Stimulated activated CD4-positive, alpha-beta T cell treated with anti-CD3 and anti-CD28 coated beads, Interleukin-4, amount 100 ng/mL, for 1 hour (primary cell): Measurements from ENCODE around the gene RAPGEF5.

Source experiments
- DNase-seq: peaks from one replicate; pipeline ENCODE4 v3.0.0-alpha.2; 2020

RAPGEF5 gene

DNA sequence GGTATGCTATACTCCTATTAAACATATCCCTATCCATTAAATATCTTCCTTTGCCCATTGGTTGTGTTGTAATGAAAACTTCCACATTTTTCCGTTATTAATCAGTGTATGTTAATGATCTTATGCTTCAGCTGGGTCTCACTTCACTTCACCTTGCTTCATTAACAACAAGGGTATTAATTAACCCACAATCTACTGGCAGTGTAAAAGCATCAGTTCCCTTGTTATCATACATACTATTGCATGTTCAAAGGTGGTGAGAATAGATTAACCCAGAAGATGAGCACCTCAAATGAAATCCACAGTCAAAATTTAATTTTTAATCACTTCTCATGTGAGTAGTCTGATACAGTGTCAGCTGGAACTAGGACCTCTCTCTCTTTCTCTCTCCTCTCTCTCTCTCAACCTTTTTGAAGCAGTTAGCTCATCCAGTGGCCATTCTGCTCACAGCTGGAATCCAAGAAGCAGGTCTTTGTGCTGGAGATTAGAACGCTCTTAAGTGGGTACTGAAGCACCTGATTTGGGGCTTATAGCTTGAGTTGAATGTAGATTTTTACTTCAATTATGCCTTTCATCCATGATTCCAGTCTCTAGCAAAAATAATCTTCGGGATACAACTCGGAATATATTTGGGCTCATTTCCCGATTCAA lies 172.3 kb downstream of the RAPGEF5 start:
- no peak for DNase-seq

DNA sequence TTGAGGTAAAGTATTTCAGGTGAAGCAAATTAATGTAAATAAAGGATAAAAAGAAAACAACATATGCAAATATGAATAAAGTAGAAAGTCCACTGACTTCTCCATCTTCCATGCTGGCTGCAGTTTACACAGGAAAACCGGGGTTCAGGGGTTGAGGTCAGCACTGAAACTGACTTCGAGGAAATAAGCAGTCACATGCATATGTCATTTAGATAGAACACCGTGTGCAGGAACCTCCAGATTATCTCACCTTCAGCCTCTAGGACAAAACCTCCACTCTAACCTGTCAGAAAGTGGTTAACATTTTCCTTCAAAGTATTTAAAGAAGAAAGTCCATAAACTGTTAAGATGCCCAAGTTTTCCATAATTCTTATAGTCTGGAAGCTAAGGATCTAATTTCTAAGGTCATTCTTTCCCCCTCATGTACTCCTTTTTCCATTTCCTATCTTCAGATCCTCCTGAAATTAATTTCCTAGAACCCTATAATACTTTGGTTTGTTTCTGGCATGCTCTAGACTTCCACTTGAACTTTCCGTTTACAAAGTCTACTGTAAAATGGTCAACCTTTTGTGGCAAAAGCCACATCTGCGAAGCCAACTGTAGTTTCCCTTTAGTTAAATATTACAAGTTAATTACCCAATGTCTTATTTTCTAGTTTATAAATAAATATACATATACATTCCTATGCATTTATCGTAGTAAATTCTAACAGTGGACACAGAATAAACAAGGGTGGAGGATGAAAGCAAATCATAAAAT lies 173.3 kb downstream of the RAPGEF5 start:
- no peak for DNase-seq

DNA sequence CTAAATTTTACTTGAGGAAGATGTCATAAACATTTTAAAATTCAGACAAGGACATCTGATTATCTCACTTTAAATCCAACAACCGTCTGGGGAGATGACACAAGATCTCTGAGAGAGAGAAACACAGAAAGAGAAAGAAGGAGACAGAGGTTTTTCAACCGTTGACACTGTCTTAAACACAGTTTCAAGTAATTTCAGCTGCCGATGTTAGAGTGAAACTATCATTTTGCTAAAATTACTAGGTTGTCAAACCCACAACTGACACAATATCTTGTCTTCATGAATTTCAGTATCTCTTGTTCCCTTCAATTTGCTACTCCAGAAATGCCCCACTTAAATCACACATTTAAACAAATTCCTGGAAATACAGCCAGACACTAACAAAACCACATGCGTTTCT lies 174.8 kb downstream of the RAPGEF5 start:
- DNase-seq, result no peak

DNA sequence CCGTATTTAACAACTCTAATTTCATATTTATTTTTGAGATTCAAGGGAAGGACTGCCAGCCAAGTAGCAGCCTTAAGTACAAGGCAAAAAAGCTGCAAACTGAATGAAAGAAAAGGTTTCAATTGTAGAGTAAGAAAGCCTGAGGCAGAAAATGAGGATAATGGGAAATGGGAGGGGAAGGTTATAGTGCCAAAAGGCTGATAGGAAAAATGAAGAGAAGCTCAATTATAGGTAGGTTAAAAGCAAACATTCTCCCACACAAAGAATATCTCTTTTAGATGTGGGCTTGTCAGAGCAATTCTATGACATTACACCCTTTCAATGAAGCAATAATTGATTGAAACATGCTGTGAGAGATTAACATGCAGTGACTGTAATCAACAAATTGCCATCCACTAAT lies 175.3 kb downstream of the RAPGEF5 start:
- DNase-seq, result no peak

DNA sequence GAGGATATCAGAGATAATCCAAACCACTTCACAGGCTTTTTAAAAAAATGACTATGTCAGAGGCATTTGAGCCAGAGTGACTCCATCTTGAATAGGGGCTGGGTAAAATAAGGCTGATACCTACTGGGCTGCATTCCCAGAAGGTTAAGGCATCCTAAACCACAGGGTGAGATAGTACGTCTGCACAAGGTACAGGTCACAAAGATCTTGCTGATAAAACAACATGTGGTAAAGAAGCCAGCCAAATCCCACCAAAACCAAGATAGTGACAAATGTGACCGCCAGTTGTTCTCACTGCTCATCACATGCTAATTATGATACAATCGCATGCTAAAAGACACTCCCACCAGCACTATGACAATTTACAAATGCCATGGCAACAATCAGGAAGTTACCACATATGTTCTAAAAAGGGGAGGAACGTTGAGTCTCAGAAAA lies 177.5 kb downstream of the RAPGEF5 start:
- no peak for DNase-seq

DNA sequence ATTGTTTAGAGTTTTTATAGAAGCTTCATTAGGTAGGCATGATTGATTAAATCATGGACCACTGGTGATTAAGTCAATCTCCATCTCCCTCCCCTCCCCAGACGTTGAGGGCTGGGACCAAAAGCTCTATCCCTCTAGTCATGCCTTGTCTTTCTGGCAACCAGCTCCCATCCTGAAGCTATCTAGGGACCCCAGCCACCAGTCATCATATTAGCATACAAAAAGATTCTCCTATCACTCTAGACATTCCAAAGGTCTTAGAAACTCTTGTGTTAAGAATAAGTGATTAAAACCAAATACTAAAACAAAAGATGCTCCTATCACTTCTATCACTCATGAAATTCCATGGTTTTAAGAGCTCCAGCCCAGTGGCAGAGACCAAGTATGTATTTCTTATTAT lies 178.2 kb downstream of the RAPGEF5 start:
- DNase-seq, result no peak

DNA sequence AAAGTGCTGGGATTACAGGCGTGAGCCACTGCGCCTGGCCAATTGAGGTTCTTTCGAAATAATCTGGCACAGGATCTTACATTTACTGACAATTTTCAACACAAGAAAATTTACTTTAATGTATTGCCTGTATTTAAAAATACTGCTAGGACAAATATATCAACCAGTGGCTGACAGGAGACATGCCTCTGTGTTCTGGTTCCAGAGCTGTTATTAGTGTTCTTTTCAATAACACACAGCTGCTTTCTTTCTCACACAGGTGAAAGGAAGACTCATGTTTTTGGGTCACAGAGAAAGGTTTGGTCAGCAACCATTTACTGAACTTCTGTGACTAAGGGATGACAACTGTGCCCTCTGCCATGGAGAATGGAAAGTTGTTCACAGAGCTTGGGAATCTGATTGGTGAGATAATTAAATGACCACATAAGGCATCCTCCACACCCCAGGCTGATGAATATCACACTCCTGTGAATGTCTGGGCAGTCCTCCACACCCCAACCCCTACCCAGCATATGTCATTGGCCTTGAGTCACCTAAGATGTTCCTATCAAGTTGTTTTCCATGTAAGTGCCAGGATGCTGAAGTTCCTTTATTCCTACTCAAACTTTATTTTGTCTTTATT lies 180.1 kb downstream of the RAPGEF5 start:
- DNase-seq, result no peak

DNA sequence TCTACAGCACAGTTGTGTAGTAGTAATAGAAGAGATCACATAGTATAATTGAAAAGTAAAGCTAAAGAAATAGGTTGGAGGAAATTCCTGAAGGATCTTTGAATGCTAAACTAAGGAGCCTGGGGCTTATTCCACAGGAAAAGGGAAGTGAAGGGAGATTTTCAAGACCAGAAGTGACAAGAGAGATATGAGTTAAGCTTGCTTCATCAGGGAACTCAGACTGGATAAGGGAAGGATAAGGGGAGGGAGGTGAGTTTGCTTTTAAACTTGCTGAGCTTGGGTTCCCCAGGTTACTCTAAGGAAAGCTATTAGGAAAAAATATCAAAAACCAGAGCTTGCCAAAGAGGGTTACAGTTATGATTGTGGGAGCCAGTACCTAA lies 182.4 kb downstream of the RAPGEF5 start:
- DNase-seq, result no peak

DNA sequence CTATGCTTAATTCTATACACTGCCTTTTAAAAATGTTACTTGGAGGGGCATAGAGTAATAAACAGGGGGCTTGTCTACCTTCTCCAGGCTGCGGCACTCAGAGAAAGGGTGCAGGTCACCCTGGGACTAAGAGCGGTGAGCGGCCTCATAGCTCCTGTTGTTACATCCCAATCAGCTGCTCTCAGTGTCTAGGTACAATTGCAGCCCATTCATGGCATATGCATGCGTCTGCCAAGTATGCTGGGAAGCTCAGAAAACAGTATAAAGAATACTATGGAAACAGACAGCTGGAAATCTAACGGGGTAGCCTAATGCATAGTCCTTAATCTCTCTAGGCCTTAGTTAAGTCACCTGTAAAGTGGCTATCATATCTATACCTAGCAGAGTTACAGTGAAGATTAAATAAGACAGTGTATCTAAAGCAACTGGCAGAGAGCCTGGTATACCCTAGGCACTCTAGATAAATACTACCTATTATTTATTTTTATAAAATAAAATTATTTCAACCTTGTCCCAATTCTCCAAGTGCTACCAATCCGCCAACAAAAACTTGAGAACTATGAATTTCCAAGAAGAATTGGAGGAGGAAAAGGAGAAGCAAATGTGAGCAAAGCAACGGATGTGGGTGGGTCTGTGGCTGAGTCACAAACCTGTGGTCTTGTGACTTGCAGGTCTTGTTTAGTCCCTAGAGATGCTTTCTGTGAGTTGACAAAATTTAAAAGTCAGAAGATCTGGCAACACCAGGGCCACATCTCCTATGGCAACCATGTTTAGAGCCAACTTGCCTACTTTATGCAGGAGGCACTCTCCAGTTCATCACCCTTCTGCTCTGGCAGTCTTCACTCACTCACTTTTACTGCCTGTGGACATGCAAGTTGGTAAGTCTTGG lies 183.0 kb downstream of the RAPGEF5 start:
- no peak for DNase-seq

DNA sequence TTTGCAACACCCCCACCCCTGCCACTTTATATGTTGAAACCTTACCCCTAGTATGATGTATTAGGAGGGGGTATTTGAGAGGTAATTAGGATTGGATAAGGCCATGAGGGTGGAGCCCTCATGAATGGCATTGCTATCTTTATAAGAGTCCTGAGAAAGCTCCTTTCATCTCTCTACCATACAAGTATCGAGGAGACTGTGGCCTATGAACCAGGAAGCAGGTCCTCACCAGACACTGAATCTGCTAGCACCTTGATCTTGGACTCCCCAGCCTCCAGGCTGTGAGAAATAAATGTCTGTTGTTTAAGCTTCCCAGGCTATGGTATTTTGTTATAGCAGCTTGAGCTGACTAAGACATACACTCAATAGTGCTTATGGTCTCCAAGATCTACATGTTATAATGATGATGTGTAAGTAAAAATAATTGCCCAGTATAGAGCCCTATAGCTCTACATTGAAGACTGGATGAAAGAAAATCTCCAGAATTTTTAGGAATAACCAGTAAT lies 188.8 kb downstream of the RAPGEF5 start:
- DNase-seq, result no peak

DNA sequence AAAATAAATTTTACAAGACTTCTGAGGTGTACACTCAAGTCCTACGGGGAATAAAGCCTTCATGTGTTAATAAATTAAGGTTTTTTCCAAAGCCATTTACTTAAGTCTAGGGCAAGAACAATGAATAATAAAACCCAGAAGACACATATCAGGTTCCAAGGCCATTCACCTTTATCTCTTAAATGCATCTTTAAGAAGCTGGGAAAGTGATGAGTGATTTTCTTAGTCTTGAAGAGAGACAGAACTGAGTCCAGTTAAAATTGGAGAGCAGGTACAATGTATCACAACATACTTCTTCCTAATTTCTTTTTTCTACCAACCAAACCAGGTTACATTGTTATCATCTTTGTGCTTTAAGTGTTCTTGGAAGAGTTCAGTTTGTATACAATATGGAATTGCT lies 189.5 kb downstream of the RAPGEF5 start:
- DNase-seq, result no peak

DNA sequence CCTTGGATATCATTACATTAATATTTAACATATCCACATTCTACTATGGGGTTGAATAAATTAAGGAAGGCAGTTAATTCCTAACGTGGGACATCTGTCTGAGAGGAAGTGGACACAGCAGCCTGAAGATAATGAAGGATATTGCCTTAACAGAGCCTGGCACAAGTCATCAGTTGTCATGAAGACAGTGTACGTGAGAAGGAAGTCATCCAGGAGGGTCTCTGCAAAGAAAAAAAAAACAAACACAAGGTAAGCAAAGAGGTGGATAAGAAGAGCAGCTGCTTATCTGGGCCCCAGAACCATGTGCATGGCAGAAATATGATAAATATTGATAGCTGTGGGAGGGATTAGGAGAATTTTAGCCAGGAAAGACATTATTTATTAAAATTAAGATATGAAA lies 190.0 kb downstream of the RAPGEF5 start:
- no peak for DNase-seq

DNA sequence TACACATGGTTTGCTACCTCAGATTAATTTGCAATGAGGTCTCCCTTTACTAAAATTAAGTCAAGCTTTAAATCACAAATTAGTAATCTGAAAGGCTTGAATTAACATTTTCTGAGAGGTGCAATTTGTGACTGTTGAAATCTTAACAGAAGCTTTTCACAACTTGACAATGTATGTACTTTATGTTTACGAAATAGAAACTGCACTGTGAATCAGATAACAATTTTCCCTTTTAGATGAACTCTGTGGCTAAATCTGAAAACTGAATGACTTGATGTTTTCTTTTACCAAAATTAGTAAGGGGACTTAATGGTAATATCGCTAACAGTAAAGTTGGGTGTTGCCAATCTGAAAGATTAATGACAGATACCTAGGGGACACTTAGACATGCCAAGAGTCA lies 197.6 kb downstream of the RAPGEF5 start:
- no peak for DNase-seq

DNA sequence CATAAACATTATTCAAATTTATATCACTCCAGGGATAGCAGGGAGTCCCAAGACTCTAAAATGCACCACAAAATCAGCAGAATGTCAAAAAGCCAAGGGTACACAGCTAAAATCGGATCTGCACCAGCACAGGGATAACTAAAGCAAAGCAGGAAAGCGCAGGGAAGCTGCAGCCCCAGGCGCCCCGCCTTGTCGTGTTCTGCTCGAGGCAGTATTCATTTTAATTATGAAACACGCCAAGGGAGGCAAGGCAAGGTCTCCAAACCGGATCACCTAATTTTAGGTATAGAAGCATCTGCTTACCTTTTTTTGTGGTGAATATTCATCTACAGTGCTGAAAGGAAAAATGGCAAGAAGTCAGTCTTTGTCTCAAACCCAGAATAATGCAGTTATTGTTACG lies 199.4 kb downstream of the RAPGEF5 start:
- no peak for DNase-seq

DNA sequence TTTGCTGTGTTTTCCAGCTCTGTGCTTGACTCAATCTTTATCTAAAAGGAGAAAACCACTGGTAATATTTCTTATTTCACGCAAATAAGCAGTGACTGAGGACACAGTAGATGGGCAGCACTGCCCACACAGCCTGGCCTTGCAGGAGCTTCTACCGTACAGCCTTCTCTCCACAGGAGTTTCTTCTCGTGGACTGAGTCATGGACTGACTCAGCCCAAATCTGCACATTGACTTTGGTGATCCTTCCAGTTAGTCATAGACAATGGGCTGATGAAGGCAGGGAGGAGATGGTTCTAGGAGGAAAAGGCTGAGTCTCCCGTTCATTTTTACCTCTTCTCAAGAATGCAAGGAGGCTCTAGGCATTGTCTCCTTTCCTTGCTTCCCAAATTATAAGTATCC lies 200.7 kb downstream of the RAPGEF5 start:
- no peak for DNase-seq

DNA sequence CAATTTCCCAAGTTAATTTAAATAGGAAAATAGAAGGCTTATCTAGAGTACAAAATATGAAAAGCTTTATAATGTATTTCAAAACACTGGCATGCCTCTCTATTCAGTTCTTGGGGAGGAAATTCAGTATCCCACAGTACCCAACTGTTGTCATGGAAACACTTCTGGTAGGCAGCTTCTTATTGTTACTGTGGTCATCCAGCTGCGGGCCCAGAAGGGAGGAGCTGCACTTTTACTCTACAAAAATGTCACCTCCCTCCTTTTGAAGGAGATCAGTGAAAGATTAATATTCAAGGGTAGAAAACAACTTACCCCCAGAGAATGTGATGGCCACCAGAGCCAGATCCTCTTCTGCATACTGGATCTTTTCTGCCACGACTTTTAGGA lies 202.8 kb downstream of the RAPGEF5 start:
- no peak for DNase-seq

DNA sequence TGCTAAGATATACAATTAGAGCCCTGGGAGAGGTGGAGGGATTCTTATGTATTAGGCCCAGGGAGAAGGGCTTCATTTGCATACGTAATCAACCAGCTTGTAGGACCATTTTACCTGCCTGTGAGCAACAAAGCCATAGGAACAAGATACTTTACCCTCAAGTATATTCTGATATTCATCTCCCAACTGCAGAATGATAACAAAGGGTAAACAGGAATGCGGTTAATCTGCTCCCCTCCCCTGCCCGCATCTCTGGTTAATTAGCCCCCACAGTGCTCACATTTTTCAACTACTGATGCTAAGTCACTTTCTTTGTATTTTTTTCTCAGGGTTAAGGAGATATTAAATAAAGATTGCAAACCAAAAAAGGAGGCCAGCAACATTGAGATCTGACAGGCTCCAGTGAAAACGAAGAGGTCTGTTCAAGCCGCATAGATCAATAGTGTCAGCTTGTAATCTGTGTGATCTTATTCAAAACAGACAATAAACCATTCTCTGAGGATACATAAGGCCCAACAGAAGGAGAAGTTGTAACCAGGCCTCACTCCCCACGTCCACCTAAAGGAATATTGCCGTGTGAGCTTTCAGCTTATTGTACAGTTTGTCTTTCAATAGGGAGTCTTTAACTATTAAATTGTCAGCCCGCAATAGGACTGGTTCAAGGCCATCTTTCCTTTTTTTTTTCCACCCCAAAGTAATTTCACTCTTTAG lies 203.4 kb downstream of the RAPGEF5 start:
- no peak for DNase-seq

DNA sequence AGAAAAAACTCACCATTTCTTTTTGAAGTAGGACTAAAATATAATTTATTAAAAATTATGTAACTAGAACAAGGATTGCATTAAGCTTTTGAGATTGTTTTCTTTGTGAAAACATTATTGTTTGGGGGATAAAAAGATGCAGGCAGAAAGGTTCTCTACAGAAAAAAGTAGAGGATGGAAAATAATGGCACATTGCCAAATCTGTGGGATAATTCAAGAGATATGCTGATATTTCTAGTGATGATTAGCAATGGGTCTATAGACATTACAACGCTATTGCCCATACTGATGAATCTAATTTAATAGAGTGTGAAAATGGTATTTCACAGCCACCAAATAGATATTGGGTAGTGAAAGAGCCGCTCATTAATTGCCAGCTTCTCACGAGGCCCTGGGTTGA lies 204.3 kb downstream of the RAPGEF5 start:
- no peak for DNase-seq

DNA sequence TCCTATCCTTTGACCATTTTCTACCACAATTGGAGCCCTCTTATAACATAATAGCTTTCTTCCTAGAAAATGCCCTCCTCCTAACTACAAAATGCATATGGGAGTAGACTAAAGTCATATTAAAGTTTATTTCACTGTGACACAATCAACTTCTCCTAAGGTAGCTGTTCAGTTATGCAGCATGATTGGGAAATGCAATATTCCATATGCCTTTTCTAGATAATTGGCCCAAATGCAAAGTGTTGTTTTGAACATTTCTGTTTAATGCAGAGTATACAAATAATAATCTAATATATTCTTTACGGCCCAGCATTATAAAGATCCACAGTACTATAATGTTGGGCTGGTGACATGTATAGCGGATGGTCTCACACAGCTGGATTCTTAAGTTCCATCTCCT lies 205.1 kb downstream of the RAPGEF5 start:
- DNase-seq, result no peak

DNA sequence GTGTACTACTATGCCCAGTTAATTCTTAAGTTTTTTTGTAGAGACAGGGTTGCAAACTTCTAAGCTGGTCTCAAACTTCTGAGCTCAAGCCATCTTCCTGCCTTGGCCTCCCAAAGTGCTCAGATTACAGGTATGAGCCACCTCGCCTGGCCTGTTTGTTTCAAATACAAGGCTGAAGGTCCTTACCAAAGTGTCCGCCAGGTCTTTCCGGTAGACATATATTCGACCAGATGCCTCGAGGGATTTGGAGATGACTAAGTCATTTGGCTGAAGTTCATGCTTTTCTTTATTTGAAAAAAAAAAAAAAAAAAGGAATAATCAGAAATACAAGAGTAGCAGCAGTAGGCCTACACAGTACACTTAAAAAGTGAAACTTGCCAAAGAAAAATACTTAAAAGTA lies 206.7 kb downstream of the RAPGEF5 start:
- no peak for DNase-seq

DNA sequence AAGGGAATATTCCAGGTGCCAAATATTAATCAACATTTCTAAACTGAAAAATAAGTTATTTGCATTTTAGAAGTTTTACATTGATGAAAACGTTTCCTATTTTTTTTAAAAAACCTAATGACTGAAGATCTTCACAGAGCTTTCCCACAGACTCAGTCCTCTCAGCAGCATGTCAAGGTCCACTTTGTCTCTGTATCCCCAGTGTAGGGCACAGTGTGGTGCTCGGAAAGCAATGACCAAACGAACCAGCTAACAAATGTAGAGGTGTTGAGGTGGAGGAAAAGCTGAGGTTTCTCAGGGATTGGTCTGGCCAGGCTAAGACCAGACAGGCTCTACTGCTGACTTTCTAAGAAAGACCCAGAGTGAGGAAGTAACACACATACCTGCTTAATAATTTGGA lies 209.1 kb downstream of the RAPGEF5 start:
- no peak for DNase-seq

DNA sequence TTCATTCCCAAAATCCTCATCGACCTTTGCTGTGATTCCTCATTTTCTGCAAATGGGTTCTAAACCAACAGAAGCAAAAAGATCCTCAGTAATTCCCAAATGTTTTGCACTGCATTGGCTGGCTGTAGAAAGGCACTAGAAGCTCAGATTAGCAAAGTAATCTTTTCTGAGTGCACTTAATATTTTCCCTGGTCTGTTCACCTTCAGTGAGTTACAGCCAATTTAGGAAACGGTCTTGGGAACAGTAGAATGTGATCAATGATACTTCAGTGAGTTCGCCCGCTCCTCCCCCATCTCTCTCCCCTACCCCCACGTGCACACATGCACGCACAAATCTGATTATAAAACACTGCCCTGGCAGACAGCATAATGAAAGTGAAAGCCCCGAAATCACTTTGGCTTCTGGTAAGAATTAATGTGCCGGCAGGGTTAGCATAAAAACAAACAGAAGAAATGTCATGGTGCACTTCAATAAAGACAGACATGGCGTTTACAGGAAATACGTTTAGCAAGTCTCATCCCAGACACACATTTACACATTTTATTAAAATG lies 209.9 kb downstream of the RAPGEF5 start:
- no peak for DNase-seq
